GM10266 (cell line): ENCODE results near the gene ADAMTSL1.

Experiments
- DNase-seq: peaks from one replicate; pipeline ENCODE4 v3.0.0; 2012; ENCODE audit errors: extremely low spot score
- CTCF ChIP-seq: IDR thresholded peaks from 2 replicates; pipeline ENCODE4 v1.5.1; 2012; ENCODE audit warnings: mild to moderate bottlenecking, low read depth; ENCODE audit not compliant: control insufficient read depth, insufficient read depth; ENCODE audit errors: missing control alignments

ADAMTSL1 gene

GRCh38 chr9:18438300-18438925 lies 35.5 kb upstream of the ADAMTSL1 start:
- no peak for TF ChIP-seq CTCF
- DNase-seq, result no peak

- no peak for DNase-seq
- TF ChIP-seq CTCF, result no peak
Measured at GRCh38 chr9:18438951-18439350, 35.0 kb upstream of the ADAMTSL1 start.

GRCh38 chr9:18441261-18441660 lies 32.7 kb upstream of the ADAMTSL1 start:
- no peak for TF ChIP-seq CTCF
- DNase-seq, result peak; percentile 8

GRCh38 chr9:18442629-18443491 lies 31.1 kb upstream of the ADAMTSL1 start:
- peak; percentile 96 for TF ChIP-seq CTCF
- DNase-seq, result peak; percentile 54

- no peak for DNase-seq
- no peak for TF ChIP-seq CTCF
Measured at GRCh38 chr9:18447131-18447530, 26.8 kb upstream of the ADAMTSL1 start.

GRCh38 chr9:18447541-18447940 lies 26.4 kb upstream of the ADAMTSL1 start:
- DNase-seq, result no peak
- TF ChIP-seq CTCF, result no peak

- DNase-seq, result no peak
- TF ChIP-seq CTCF, result no peak
Measured at GRCh38 chr9:18448101-18448500, 25.9 kb upstream of the ADAMTSL1 start.
